Mononuclear cell (primary cell): ENCODE measurements around the gene RNASE4. TPM values are rescaled to one million over a fixed set of nuclear protein-coding genes. Genes with fewer than 3 reads are reported as not detected.
A peak's percentile ranks its signal among the peaks of the same experiment; 100 is the strongest.
"Not testable (repeated sequence)": the region's sequence is repeated elsewhere in the genome, so short reads cannot be mapped to it uniquely, and the experiment has no call there.

Source experiments
- H3K27me3 ChIP-seq: 2 replicates; pipeline ENCODE4 v1.6.0; 2011; ENCODE audit warnings: low read length, control low read depth; ENCODE audit not compliant: insufficient read depth
- H3K4me1 ChIP-seq: 2 replicates; pipeline ENCODE4 v1.5.1; 2011; ENCODE audit warnings: mild to moderate bottlenecking, low read length, control low read depth; ENCODE audit not compliant: insufficient read depth
- H3K4me3 ChIP-seq: 2 replicates; pipeline ENCODE4 v1.5.1; 2011; ENCODE audit warnings: mild to moderate bottlenecking, low read length, moderate library complexity
- H3K9me3 ChIP-seq: 2 replicates; pipeline ENCODE4 v1.5.1; 2011; ENCODE audit warnings: low read depth, mild to moderate bottlenecking, control low read depth, low read length
- total RNA-seq: library from RNA; depleted of rRNA; stranded (reverse); fragments of >200 nt; gene quantifications from one replicate; pipeline ENCODE4 v1.2.3, GENCODE V29; 2012

RNASE4 gene
- total RNA-seq, 1 donor: 5.7 TPM

DNA sequence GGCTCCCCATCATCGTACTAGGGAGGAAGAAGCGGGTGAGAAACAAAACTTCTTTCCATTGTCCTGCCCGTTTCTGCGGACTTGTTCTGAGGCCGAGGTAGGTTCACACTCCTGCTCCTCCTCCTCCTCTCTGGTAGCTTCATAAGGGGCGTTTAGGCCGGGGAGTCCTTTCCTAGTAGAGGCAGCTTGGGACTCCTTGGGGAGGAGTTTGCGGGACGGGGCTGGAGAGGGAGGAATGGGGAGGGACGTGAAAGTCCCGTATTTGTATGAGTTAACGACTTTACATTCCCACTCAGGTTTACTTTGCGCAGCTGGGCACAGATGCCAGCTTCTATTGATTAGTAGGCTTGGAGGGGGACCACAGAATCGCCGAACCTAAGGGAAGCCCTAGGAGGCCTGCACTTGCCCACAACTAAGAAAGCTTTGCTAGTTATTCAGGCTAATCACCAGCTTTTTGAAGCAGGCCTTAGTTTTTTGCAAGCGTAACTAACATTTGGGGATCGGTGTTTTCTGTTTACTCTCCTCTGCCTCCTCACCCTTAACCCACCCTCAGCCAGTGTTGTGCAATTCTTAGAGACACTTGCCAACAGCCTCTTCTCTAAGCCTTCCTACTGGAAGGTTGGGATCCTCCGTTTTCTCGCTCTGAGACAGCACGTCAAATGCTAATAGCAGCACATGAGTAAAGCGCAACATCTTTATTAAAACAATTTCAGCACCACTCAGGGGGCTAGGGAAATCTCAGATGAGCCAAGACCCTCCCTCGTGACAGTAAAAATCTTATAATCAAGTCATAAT is 499 bp downstream of the RNASE4 start:
- Histone ChIP-seq H3K9me3 (no peaks in the 10 kb centered on the region), H3K27me3 (no peaks in the 10 kb centered on the region), H3K4me3 (peak overlapping the region; percentile 93), H3K4me1 (peaks cover 56% of the 10 kb centered on the region)

DNA sequence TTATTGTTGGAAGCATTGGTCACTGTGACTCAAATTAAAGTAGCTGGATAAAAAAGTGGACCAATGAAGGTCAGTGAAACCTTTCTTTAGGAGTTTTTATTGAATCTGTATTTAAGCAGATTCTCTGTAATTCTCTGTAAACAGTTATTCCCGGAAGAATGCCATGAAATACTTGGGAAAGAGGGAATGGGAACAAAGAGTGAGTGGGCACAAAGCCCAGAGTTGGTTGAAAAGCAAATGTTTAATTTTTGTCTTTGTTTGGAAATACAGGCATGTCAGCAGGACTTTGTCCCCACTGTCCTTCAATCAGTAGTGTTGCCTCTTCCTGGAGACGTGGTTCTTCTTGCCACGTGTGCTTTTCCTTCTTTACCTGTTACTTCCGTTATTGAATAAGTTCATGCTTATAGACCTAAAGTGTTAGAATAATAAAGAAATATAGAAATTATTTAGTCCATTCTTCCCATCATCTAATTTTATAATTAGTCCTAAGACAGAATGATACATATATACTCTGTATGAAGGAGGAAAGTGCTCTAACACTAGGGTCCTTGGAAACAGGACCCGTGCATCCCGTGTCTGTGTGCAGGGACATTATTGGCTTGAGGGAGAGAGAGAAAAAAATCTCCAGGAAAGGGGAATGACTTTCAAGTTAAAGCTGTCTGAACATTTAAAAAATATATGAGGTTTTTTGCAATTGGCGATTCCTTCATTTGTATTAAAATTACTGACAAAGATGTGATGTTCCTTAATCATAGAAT is 2.2 kb downstream of the RNASE4 start:
- Histone ChIP-seq H3K9me3 (no peaks in the 10 kb centered on the region), H3K27me3 (no peaks in the 10 kb centered on the region), H3K4me1 (peaks cover 39% of the 10 kb centered on the region), H3K4me3 (no peak overlapping the region)

DNA sequence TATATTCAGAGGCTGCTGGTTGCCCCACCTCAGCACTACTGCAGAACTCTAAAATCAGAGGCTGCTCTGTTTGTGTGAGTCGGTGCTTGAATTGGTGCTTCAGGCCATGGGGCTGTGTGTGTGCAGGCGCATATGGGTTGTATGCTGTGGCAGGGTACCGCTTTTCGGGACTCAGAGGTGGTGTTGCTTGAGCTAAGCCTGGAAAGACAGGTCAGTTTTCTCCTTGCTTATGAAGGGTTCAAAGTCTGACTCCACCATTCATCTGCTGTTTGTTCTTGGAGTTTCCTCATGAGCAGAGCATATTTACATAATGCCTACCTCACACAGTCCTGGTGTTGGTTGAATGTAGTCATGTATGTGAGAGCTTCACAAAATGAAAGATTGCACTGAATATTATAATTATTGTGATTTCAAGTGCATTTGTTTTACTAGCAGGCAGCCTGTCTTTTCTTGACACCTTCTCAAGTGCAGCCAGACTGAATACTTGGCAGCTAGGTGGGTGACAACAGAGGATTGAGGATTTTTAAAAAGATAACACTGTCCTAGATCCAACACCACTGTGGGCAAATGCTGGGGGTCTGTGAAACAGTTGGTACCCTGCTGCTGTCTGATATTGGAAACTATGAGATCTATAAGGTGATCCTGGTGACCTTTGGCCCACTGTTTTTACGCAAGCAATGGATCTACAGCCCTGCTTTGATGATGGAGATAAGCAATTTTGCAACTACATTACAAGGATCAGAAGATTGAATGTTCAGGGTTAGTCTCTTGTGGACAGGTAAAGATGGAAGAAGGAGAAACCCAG is 3.2 kb downstream of the RNASE4 start:
- Histone ChIP-seq H3K27me3 (no peaks in the 10 kb centered on the region), H3K4me1 (peaks cover 31% of the 10 kb centered on the region), H3K9me3 (no peaks in the 10 kb centered on the region), H3K4me3 (no peak overlapping the region)

DNA sequence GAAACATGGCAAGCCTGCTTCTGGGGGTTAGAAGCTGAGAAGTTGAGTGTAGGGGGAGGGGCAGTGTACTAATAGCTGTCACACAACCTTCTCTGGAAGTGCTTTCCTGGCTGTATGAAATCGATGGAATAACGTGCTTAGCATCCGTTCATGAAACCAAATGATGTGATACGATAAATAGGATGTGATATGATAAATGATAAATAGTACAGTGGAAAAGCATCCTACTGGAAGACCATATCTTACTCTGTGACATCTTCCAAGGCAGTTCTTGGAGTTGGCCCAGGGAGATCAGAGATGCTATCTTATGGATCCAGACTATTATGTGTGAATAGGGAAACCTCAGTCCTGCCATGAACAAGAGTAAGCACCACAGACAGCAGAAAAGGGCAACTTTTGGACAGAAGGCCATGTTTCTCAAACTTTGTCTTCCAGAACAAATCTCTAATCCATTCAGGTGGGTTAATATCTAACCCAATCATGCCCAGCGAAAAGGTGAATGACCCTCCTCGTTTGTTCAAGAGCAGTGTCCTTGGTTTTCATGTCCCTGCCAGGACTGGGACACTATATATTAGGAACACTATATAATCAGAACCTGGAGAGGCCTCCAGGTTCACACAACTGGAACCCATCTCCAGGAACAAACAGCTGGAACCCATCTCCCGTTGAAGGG is 3.9 kb downstream of the RNASE4 start, which contains the start of gene ANG:
Gene ANG, plus strand, starts transcription at position 598 of the 673 bp plus-strand sequence. CDS start 4,801 bp downstream, outside the sequence.
- Histone ChIP-seq H3K4me1 (peaks cover 27% of the 10 kb centered on the region), H3K27me3 (no peaks in the 10 kb centered on the region), H3K4me3 (no peak within 1 kb of the TSS), H3K9me3 (no peaks in the 10 kb centered on the region)

DNA sequence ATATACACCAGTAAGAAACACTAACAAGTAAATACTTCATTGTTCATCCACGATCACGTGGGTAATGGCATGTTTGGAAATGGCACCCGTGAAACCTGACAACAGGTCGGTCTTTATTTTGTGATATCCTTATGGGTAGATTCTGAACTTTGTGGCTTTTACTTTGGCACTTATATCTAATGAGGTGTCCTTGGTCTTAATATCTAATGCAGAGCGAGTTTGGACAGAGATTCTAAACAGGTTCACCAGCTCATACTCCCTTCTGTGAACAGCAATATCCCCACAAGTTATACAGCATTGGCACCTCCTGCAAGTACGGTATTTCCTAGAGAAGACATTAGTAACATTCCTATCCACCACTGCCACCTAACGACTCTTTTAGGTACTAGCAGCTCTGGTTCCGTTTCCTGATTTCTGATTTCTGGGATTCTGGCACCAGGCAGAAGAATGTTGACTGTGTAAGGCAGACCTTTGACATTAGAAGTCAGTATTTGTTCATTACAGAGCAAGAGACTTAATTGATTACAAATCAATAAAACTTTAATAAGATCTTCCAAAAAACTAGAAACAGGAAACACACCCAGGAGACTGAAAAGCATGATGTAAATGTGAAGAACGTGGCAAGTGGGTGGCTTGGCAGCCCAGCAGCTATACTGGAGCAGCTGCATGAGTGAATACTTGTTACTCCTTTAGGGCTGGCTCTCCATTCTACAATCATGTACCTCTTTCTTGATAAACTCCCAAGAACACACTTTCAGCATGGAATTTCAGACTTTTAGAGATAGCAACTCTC is 6.7 kb downstream of the RNASE4 start:
- peaks cover 7% of the 10 kb centered on the region for H3K4me1 ChIP-seq
- H3K4me3 ChIP-seq: no peak overlapping the region
- no peaks in the 10 kb centered on the region for H3K27me3 ChIP-seq
- H3K9me3 ChIP-seq: no peaks in the 10 kb centered on the region

DNA sequence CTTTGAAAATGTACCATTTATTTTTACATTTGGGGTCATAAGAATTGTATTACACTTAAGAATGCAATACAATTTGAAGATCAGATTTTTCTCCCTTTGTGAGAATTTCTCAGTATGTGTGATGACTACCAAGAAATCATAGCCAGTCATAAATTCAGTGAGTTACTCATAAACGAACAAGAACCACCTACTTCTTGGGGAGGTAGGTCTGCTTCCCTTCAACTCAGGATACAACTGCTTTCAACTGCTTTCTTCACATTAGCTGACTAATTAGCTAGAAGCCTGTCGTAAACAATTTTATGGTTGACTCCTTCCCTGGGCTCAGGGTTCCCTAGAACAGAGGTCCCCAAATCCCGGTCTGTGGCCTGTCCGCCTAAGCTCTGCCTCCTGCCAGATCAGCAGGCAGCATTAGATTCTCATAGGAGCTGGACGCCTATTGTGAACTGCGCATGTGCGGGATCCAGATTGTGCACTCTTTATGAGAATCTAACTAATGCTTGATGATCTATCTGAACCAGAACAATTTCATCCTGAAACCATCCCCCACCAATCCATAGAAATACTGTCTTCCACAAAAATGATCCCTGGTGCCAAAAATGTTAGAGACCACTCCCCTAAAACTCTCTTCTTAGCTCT is 7.9 kb downstream of the RNASE4 start:
- Histone ChIP-seq H3K4me1 (peaks cover 4% of the 10 kb centered on the region), H3K4me3 (no peak overlapping the region), H3K27me3 (no peaks in the 10 kb centered on the region), H3K9me3 (no peaks in the 10 kb centered on the region)

DNA sequence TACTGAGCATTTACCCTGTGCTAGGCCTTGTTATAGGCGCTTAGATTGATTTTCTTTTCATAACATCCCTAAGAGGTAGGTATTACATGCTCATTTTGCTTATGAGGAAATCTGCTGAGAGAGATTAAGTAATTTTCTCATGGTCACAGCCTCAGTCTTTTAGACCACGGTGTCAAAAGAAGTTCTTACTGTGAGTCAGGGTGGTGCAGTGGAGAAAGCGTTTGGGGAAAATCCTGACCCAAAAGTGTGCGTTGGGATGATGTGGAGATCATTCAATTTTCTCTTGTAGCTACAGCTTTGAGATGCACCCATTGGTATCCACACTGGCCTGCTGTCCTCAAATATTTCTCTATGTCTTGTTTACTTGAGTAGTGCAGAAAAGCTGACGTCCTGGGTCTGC is 12.4 kb downstream of the RNASE4 start:
- H3K9me3 ChIP-seq: no peaks in the 10 kb centered on the region
- no peaks in the 10 kb centered on the region for H3K27me3 ChIP-seq
- peaks cover 4% of the 10 kb centered on the region for H3K4me1 ChIP-seq
- no peak overlapping the region for H3K4me3 ChIP-seq

DNA sequence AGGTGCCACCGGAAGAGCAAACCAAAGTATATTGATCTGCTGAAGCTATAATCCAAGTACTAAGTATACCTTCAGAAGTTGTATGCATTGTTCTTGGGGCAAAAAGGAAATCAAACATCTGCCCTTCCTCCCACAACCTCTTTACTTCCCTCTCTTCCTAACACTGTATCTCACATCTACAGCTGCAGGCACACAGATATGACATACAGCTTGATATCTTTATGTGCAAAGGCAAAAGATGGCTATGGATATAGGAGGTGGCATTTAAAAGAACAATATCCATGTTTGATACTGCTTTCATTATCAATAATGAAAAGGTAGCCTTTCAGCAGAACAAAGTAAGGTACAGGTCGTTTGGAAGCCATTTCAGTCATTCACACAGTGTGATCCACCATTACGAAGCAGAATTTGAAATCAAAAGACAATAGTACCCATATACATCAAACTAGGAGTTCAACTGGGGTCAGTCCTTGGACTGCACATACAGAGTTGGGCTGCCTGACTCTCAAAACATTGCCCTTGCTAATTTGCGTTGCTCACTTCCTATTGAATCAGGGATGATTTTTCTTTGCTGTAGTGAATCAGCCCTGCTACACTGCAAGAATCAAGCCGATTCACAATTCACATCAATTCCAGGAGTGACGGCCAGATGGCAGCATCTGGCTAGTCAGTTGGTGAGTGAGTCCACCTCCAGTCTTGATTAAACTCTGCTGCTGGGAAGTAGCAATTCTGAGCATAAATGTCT is 13.1 kb downstream of the RNASE4 start:
- Histone ChIP-seq H3K4me3 (no peak overlapping the region), H3K9me3 (no peaks in the 10 kb centered on the region), H3K4me1 (peaks cover 4% of the 10 kb centered on the region), H3K27me3 (no peaks in the 10 kb centered on the region)

DNA sequence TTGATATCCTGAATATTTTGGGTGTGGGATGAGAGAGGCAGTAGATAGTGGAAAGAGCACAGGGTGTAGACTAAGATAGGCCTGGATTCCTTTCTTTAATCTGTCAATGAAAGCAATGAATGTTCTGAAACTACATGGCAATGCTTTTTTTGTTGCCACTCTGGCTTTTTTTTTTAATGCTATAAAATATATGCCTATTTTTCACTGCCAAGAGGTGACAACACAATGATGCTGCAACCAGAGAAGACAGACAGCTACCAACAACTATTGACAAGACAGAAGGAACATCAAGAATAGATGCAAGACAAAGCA is 13.6 kb downstream of the RNASE4 start:
- Histone ChIP-seq H3K9me3 (no peaks in the 10 kb centered on the region), H3K4me1 (peaks cover 4% of the 10 kb centered on the region), H3K4me3 (no peak overlapping the region), H3K27me3 (no peaks in the 10 kb centered on the region)

DNA sequence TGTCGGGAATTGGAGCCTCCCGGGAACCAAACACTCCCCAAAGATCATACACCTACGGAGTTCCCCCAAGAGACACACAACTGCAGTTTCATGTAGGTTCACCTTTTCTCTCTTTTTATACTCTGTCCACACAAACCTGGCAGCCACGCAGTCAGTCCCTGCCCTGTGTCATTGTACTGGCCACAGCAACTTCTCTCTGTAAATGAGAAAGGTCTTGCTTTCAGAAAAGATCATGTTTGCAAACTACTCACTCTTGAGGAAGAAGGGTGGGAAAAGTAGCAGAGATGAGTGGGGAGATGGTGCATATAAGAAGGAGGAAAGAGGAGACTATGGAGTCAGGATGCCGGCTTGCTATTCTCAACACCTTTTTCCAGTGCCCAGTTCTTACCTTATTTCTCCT is 14.6 kb downstream of the RNASE4 start:
- no peak overlapping the region for H3K4me3 ChIP-seq
- peaks cover 4% of the 10 kb centered on the region for H3K4me1 ChIP-seq
- no peaks in the 10 kb centered on the region for H3K27me3 ChIP-seq
- no peaks in the 10 kb centered on the region for H3K9me3 ChIP-seq

DNA sequence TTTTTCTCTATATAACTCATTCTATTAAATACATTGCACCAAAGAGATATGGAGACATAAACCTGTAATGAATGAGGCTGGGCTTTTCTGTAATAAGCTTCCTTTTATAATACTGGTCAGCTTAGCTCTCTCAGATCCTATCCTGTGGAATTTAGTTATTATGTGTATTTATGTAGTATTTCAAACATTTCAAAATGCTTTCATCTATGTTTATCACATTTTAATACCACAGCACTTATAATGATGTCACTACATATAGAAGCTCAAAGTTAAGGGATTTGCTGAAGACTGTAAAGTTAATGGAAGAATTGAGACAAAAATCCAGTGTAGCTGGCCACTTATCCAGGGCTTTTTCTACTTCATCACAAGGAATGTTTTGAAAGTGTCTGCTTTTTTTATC is 15.6 kb downstream of the RNASE4 start:
- no peaks in the 10 kb centered on the region for H3K9me3 ChIP-seq
- H3K27me3 ChIP-seq: no peaks in the 10 kb centered on the region
- H3K4me1 ChIP-seq: peaks cover 4% of the 10 kb centered on the region
- no peak overlapping the region for H3K4me3 ChIP-seq

DNA sequence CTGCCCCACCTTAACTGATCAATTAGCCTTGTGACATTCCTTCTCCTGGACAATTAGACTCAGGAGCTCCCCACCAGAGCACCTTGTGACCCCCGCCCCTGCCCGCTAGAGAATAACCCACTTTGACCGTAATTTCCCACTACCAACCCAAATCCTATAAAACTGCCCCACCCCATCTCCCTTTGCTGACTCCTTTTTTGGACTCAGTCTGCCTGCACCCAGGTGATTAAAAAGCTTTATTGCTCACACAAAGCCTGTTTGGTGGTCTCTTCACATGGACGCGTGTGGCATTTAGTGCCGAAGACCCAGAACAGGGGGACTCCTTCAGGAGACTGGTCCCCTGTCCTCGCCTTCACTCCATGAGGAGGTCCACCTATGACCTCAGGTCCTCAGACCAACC is 16.6 kb downstream of the RNASE4 start:
- not testable (repeated sequence) for H3K9me3 ChIP-seq, H3K27me3 ChIP-seq, H3K4me1 ChIP-seq, H3K4me3 ChIP-seq

DNA sequence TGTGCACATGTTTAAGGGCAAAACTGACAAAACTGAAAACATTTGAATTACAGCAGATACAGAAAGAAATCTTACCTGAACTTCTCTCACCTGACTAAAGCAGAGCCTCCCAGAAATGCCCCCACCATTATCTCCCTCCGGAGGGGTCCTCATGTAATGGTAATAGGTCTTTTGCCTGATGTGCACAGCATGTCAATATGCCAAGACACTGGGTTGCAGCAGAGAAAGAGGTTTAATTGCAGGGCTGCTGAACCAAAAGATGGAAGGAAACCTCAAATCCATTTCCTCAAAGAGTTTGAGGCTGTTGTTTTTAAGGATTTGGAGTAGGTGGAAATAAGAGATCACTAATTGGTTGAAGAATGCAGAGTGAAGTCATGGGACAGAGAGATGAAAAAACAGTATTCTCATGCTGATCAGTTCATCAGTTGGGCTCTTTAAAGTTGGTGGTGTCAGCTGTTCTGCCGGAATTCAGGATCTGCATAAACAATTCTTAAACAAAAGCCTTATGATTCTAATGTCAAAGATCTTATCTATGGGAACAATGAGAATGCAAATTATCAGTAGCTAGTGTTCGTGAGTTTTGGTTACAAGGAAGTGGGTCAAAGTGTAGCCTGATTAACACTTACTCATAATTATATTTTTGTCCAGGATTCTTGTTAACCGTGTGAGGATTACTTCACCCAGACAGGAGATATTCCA is 22.4 kb downstream of the RNASE4 start:
- Histone ChIP-seq H3K9me3 (no peaks in the 10 kb centered on the region), H3K4me3 (no peak overlapping the region)

More for the DNA sequence above, 22.4 kb downstream of the RNASE4 start:
- Histone ChIP-seq H3K4me1 (no peaks in the 10 kb centered on the region), H3K27me3 (no peaks in the 10 kb centered on the region)
